Activated gamma-delta T cell (primary cell): ENCODE measurements around the gene SSNA1.

ENCODE experiments used
- DNase-seq: peaks from one replicate; lab custom pipeline; 2025; lab: John Stamatoyannopoulos, UW

The SSNA1 gene

GRCh38 chr9:137182836-137183235 is 5.6 kb upstream of the SSNA1 start:
- no peak for DNase-seq

DNA sequence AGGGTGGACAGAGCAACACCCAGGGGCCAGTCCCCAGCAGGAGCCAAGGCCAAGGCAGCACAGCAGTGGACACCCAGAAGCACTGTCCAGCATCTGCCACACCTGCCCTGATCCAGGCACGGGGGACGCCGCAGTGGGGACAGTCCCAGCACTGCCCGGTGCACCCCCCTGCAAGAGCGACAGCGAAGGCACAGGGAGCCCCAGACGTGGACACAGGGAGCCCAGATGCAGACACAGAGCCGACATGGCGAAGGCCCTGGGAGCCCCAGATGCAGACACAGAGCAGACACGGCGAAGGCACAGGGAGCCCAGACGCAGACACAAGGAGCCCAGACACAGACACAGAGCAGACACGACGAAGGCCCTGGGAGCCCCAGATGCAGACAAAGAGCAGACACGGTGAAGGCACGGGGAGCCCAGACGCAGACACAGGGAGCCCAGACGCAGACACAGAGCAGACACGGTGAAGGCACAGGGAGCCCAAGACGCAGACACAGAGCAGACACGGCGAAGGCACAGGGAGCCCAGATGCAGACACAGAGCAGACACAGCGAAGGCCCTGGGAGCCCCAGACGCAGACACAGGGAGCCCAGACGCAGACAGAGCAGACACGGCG is 4.4 kb upstream of the SSNA1 start:
- no peak for DNase-seq

DNA sequence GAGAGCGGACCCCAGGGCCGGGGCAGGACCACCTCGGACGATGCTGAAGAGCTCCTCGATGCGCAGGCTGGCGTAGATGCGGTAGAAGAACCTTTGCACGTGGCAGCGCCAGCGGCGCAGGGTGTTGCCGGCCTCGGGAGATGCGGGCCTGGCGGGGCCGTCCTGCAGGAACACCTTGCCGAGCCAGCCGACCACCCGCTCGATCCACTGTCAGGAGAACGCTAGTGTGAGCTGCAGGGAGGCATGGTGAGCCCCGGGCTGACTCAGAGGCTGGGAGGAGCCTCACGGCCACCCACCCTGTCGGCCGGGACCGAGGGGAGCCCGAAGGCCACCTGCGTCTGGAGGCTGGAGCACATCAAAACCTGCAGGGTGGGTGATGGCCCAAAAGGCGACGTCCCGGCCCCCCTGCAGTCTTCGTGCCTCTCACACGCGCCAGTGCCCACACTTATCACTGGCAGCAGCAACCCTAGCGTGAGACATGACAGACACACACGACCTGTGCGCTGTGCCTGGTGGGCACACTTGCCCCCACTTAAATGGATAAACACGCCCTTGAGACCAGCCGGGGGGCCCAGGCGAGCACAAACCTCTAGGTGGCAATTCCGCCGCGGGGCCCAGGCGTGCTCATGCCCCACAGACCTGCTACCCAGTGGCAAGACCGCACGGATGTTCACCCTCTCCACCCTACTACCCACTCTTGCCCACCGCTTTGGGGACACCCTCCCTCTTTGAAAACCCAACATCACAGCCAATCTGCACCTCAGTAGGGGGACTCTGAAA is 3.4 kb upstream of the SSNA1 start:
- no peak for DNase-seq

DNA sequence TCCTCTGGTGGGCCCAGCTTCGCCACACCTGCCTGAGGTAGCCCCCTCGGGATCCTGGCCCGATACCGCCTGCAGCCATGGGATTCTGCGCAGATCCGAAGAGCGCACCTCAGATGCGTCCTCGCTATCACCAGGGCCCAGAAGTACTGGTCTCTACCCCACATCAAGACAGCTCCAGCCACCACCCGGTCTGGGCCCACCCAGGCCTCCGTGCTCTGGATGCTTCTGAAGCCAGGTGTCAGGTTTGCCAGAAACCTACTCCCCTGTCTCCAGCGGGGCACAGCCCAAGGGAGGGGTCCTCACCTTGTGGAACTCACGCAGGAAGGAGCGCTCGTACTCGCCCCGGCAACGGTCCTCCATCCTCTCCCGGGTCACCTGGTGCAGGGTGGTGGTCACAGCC is 2.6 kb upstream of the SSNA1 start:
- DNase-seq: no peak

DNA sequence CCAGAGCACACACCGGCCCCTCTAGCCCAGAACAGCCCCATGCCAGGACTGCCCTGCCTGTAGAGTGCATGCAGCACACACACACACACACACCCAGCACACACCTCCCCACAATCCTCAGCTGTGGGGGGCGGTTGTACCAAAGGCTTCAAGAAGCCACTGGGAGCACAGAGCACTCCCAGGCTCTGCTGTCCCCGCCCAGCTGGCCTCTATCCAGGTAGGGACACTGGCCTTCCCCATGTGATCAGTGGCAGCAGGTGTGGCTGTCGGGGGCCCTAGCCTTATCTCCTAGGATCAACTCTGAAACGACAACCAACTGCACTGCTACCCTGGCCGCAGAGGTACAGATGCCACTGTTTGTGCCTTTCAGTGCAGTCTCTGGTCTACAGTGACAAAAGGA is 2.1 kb upstream of the SSNA1 start:
- DNase-seq: no peak

DNA sequence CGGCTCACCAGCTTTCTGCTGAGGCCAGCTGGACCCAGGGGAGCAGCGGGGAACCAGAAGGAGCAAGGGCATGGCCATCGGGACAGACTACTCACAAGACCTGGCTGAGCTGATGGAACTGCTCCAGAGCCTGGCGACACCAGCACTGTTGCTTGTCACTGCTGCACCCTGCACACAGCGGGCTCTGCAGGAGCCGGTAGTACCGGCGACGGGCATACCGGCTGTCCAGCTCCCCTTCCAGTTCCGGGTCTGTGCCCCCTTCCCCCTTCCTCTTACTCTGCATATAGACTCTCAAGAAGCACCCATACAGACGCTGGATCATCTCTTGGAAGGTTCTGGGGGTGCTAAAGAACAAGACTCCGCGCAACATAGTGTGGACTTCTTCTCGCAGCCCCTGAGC is 1.1 kb upstream of the SSNA1 start:
- no peak for DNase-seq

DNA sequence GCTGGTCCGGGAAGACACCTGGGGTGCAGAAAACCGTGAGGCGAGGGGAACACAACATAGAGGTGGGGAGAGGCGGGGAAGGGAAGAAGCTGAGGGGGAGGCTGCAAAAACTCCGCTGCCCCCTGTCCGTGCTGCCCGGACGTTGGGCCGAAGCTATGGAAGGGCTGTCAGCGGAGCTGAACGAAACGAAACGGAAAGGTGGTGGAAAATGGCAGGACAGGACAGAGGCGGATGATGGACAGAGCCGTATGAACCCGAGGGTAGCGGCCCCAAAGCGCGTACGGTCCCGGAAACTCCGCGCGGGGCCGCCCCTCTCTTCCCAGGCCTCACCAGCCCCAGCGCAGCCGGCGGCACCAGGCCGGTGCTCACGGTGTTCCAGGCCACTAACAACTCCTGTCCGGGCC is 388 bp upstream of the SSNA1 start:
- DNase-seq: no peak

- DNase-seq: no peak
Measured at GRCh38 chr9:137189297-137190295, 1.1 kb downstream of the SSNA1 start.

- DNase-seq: no peak
Measured at GRCh38 chr9:137190315-137190856, 1.9 kb downstream of the SSNA1 start.

DNA sequence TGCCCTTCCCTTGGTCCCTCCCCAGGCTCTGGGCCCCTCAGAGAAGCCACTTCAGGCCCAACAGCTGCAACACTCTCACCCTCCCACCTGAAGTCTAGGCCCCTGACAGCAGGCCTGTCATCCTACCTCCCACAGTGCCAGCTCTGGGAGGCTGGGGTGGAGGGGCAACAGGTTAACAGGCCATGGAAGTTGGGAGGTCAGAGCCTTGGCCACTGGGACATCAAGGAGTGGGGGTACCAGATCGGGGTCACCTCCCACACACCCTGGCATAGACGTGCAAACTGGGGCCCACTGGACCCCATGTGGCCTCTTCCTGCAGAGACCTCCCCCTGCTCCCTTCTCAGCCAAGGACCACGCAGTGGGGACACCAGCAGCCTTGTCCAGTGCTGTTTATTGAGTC is 2.8 kb downstream of the SSNA1 start:
- no peak for DNase-seq

DNA sequence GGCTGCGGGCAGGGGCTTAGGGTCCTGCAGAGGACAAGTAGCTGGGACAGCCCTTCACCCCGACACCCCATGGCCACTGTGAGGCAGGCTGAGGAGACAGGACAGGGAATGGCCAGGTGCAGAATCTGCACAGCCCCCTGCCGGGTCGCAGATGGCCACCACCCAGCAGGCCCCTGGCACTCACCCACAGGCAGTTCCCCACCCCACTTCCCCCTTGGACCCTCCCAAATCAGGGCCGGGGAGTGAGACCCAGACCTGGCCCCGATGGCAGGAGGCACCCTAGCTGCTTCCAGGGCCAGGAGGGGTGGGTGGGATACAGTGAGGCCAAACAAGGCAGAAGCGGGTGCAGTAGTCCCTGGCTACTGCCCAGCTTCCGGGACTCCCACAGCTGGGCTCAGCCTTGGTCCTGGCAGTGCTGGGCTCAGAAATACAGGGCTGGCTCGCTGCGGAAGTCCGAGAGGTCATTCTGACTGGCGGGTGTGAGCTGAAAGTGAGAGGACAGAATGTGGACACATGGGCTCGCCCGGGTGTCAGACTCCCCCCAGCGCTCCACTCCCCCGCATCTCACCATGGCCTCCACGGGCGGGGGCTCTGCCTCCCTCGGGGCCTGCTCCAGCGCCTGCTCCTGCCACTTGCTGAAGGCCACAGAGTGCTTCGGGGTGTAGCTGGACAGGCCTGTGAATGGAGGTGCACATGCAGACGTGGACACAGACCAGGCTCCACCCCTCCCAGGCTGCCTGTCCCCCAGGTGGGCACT is 3.4 kb downstream of the SSNA1 start:
- no peak for DNase-seq

DNA sequence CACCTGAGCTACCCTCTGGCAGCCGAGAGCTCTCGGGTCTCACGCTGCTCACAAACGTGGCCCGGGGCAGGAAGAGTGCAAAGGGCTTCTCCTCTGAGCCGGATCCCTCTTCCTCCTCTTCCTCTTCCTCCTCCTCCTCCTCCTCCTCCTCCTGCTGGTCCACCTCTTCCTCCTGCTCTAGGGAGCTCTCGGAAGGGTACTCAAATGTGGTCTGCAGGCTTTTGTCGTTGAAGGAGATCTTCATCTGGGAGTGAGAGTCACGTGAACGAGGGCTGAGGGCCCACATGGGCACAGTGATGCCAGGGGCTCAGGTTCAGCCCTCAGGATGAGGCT is 3.9 kb downstream of the SSNA1 start:
- DNase-seq: no peak

GRCh38 chr9:137192859-137193258 is 4.4 kb downstream of the SSNA1 start:
- DNase-seq: no peak

DNA sequence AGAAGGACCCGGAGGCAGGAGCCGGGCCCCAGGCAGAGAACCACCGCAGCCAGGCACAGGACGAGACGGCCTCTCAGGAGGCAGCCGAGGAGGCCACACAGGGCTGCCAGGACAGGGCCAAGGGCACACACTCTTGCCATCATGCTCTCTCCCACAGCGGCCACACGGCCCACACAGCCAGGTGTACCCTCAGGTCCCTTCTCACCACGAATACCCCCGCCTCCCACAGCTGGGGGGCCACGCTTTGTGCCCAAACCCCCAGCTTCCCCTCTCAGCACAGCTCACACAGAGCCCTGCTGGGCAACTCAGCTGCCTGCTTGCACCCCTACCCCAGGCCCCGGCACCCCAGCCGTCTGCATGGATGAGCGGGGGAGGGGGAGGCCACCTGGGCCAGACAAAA is 5.3 kb downstream of the SSNA1 start:
- no peak for DNase-seq

GRCh38 chr9:137194388-137194787 is 5.9 kb downstream of the SSNA1 start:
- DNase-seq: no peak

DNA sequence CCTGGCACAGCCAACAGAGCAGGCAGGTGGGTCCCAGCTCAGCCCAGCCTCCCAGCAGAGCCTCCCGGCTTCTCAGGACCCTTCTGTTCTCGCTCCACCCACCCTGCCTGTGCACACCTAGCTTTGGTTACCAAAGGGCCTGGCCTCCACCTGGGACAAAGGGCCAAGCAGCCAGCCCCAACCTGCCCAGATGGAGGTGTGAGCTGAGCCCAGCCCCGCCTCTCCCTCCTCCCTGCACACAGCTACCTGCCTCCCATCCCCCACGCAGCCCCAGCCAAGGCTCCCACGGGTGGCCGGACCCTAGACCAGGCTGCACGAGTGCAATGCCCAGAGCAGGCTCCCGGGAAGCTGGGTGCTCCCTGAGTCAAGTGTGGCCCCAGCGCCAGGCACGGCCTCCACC is 6.4 kb downstream of the SSNA1 start:
- no peak for DNase-seq

- DNase-seq: no peak
Measured at GRCh38 chr9:137195525-137196220, 7.2 kb downstream of the SSNA1 start.

DNA sequence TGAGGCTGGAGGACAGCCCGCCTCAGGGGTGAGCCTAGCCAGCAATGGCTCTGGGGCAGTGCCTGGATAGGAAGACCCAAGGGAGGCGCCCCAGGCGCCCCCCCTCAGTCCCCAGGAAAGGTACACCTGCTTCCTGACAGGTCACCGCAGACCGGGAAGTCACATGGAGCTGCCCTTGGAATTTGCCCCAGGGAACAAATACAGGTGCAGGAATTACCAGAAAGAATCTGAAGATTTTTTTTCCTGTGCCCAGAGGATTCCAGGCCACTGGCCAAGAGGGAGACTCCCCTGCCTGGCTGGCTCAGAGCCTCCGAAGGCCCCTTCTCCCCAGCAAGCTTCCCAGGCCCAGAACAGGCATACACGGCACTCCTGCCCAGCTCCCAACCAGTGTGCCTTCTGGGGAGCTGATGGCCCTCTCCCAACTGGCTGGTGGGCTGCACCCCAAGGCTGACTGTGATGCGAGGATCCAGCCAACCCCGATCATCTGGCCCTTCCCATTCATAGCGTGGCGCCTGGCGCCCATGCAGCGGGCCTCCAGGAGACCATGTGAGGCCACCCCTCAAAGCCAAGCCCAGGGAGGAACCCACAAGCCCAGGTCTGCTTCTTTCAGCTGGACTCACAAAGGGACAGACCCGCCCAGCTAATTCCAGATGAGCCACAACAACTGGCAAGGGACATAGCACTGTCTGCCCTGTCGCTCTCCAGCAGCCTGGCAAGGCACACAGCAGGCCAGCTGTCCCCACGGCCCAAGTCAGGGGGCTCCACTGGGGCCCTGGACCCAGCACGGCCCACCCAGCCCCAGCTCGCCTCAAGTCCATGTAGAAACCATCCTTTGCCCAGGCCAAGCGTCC is 9.8 kb downstream of the SSNA1 start:
- no peak for DNase-seq

- no peak for DNase-seq
Measured at GRCh38 chr9:137198902-137199283, 10.4 kb downstream of the SSNA1 start.
